Activated T-cell treated with anti-CD3 and anti-CD28 coated beads for 4 hours (primary cell): ENCODE results near the gene NDUFB8.

Experiments
- DNase-seq: peaks from one replicate; pipeline ENCODE4 v3.0.0-alpha.2; 2020

NDUFB8 gene

GRCh38 chr10:100505164-100505563 lies 24.5 kb downstream of the NDUFB8 start:
- DNase-seq = no peak

GRCh38 chr10:100504096-100504495 lies 25.6 kb downstream of the NDUFB8 start:
- DNase-seq = no peak

GRCh38 chr10:100502926-100503494 lies 26.7 kb downstream of the NDUFB8 start:
- DNase-seq = no peak

GRCh38 chr10:100501423-100501822 lies 28.2 kb downstream of the NDUFB8 start:
- DNase-seq = no peak

GRCh38 chr10:100498059-100498458 lies 31.6 kb downstream of the NDUFB8 start:
- DNase-seq = no peak

GRCh38 chr10:100496567-100496966 lies 33.1 kb downstream of the NDUFB8 start:
- no peak for DNase-seq

GRCh38 chr10:100490531-100490930 lies 39.1 kb downstream of the NDUFB8 start:
- DNase-seq = no peak

- DNase-seq = no peak
These were observed 40.3 kb downstream of the NDUFB8 start for GRCh38 chr10:100489396-100489795.

- no peak for DNase-seq
These were observed 42.1 kb downstream of the NDUFB8 start for GRCh38 chr10:100487529-100487928.

GRCh38 chr10:100485801-100486495 lies 43.7 kb downstream of the NDUFB8 start:
- DNase-seq = no peak

GRCh38 chr10:100485366-100485765 lies 44.3 kb downstream of the NDUFB8 start:
- no peak for DNase-seq

- no peak for DNase-seq
These were observed 45.6 kb downstream of the NDUFB8 start for GRCh38 chr10:100483876-100484666.

- DNase-seq = no peak
These were observed 46.9 kb downstream of the NDUFB8 start for GRCh38 chr10:100482834-100483185.

GRCh38 chr10:100482181-100482833 lies 47.4 kb downstream of the NDUFB8 start:
- DNase-seq = peak; percentile 40

- DNase-seq = peak; percentile 95
These were observed 48.1 kb downstream of the NDUFB8 start for GRCh38 chr10:100481462-100482081.

GRCh38 chr10:100480002-100480401 lies 49.7 kb downstream of the NDUFB8 start:
- no peak for DNase-seq

- DNase-seq = no peak
These were observed 50.6 kb downstream of the NDUFB8 start for GRCh38 chr10:100479037-100479436.

GRCh38 chr10:100477970-100478369 lies 51.7 kb downstream of the NDUFB8 start:
- no peak for DNase-seq
